ENCODE measurements around the gene CCDC184. TPM values are rescaled to one million over a fixed set of nuclear protein-coding genes. Genes with fewer than 3 reads are reported as not detected.

Gene CCDC184
- polyA plus RNA-seq, 1 donor from 2014 or later = 35.3 TPM

GRCh38 chr12:48156652-48157017, 26.8 kb upstream of the CCDC184 start:
- Histone ChIP-seq H3K27ac (ENCODE audit: low read length) (peak overlapping the region; percentile 96), H3K9me2 (ENCODE audit: insufficient read depth, low read length) (no peaks in the 10 kb centered on the region), H4K20me1 (ENCODE audit: insufficient read depth) (no peaks in the 10 kb centered on the region), H3K27me3 (ENCODE audit: insufficient read depth, low read depth, low read length) (no peaks in the 10 kb centered on the region), H3K9me3 (ENCODE audit: low read length) (no peaks in the 10 kb centered on the region), H2AFZ (ENCODE audit: low read depth, low read length) (peak overlapping the region; percentile 95), H3K79me2 (replicated peaks; ENCODE audit: insufficient read depth, low read length) (peaks cover 16% of the 10 kb centered on the region), H3K4me2 (ENCODE audit: low read length) (peak overlapping the region; percentile 71), H3K4me3 (ENCODE audit: low read length) (peak overlapping the region; percentile 89), H3K36me3 (ENCODE audit: insufficient read depth, low read length) (peaks cover 5% of the 10 kb centered on the region), H3F3A (ENCODE audit: insufficient read depth, low read length, poor library complexity, severe bottlenecking) (no peaks in the 10 kb centered on the region), H3K9ac (ENCODE audit: low read length) (peak overlapping the region; percentile 94)
- TF ChIP-seq MXI1 (conservative IDR thresholded peaks at IDR 0.05; ENCODE audit: poor library complexity, severe bottlenecking) (no peak), POLR2AphosphoS5 (IDR thresholded peaks at IDR 0.05) (no peak), SMC3 (conservative IDR thresholded peaks at IDR 0.05; ENCODE audit: poor library complexity) (no peak), REST (IDR thresholded peaks at IDR 0.05; ENCODE audit: borderline replicate concordance) (no peak), EZH2 (IDR thresholded peaks at IDR 0.05; ENCODE audit: borderline replicate concordance, insufficient read depth, low read length, poor library complexity, severe bottlenecking) (no peak), TAF1 (IDR thresholded peaks at IDR 0.05; ENCODE audit: low read depth) (no peak), CTCF (IDR thresholded peaks at IDR 0.05; ENCODE audit: poor library complexity, severe bottlenecking) (no peak), EP300 (conservative IDR thresholded peaks at IDR 0.05; ENCODE audit: poor library complexity, severe bottlenecking) (no peak), RAD21 (conservative IDR thresholded peaks at IDR 0.05) (no peak)

GRCh38 chr12:48157018-48157888, 26.2 kb upstream of the CCDC184 start, which contains the start of gene ASB8:
Gene ASB8, minus strand, starts transcription at chr12:48157515. Its CDS starts 4,019 bp downstream, at chr12:48153496.
- Histone ChIP-seq H3K4me2 (ENCODE audit: low read length) (peak within 1 kb of the TSS; percentile 71), H3K9ac (ENCODE audit: low read length) (peak within 1 kb of the TSS; percentile 94), H3K27ac (ENCODE audit: low read length) (peak within 1 kb of the TSS; percentile 96), H3K27me3 (ENCODE audit: insufficient read depth, low read depth, low read length) (no peaks in the 10 kb centered on the region), H3K9me3 (ENCODE audit: low read length) (no peaks in the 10 kb centered on the region), H3F3A (ENCODE audit: insufficient read depth, low read length, poor library complexity, severe bottlenecking) (no peaks in the 10 kb centered on the region), H3K36me3 (ENCODE audit: insufficient read depth, low read length) (peaks cover 5% of the 10 kb centered on the region), H3K4me3 (ENCODE audit: low read length) (peak within 1 kb of the TSS; percentile 89), H3K79me2 (replicated peaks; ENCODE audit: insufficient read depth, low read length) (peaks cover 16% of the 10 kb centered on the region), H4K20me1 (ENCODE audit: insufficient read depth) (no peaks in the 10 kb centered on the region), H2AFZ (ENCODE audit: low read depth, low read length) (peak within 1 kb of the TSS; percentile 95), H3K9me2 (ENCODE audit: insufficient read depth, low read length) (no peaks in the 10 kb centered on the region)
- TF ChIP-seq SMC3 (conservative IDR thresholded peaks at IDR 0.05; ENCODE audit: poor library complexity) = peak; percentile 67
- TF ChIP-seq TAF1 (IDR thresholded peaks at IDR 0.05; ENCODE audit: low read depth) = peak; percentile 75
- peak; percentile 64 for TF ChIP-seq EP300 (conservative IDR thresholded peaks at IDR 0.05; ENCODE audit: poor library complexity, severe bottlenecking)
- peak; percentile 89 for TF ChIP-seq CTCF (IDR thresholded peaks at IDR 0.05; ENCODE audit: poor library complexity, severe bottlenecking)
- TF ChIP-seq RAD21 (conservative IDR thresholded peaks at IDR 0.05) = peak; percentile 38
- peak; percentile 70 for TF ChIP-seq MXI1 (conservative IDR thresholded peaks at IDR 0.05; ENCODE audit: poor library complexity, severe bottlenecking)
- TF ChIP-seq REST (IDR thresholded peaks at IDR 0.05; ENCODE audit: borderline replicate concordance) = peak; percentile 38
- TF ChIP-seq EZH2 (IDR thresholded peaks at IDR 0.05; ENCODE audit: borderline replicate concordance, insufficient read depth, low read length, poor library complexity, severe bottlenecking) = no peak
- peak; percentile 92 for TF ChIP-seq POLR2AphosphoS5 (IDR thresholded peaks at IDR 0.05)
